ENCODE data around the gene YAP1. TPM values are rescaled to one million over a fixed set of nuclear protein-coding genes. Genes with fewer than 3 reads are reported as not detected.

Gene YAP1
- total and polyA plus RNA-seq, 2 experiments from 2014 or later: 20.6 to 111 TPM

DNA sequence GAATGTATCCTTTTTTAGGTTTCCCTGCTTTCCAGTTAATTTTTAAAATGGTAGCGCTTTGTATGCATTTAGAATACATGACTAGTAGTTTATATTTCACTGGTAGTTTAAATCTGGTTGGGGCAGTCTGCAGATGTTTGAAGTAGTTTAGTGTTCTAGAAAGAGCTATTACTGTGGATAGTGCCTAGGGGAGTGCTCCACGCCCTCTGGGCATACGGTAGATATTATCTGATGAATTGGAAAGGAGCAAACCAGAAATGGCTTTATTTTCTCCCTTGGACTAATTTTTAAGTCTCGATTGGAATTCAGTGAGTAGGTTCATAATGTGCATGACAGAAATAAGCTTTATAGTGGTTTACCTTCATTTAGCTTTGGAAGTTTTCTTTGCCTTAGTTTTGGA is 120.7 kb downstream of the YAP1 start:
- no peak for DNase-seq (ENCODE audit: low spot score)
- Histone ChIP-seq H3K79me2 (peaks cover 19% of the 10 kb centered on the region), H3K27me3 (no peaks in the 10 kb centered on the region), H3K4me1 (ENCODE audit: insufficient read depth) (peaks cover 24% of the 10 kb centered on the region), H3K4me2 (no peak overlapping the region), H3K9me3 (ENCODE audit: low read depth) (no peaks in the 10 kb centered on the region), H3K4me3 (no peak overlapping the region), H4K20me1 (ENCODE audit: insufficient read depth, poor library complexity, severe bottlenecking) (no peaks in the 10 kb centered on the region), H3K36me3 (replicated peaks; ENCODE audit: insufficient read depth, low read depth) (no peaks in the 10 kb centered on the region), H3K27ac (peak overlapping the region; percentile 27), H2AFZ (no peak overlapping the region), H3K9me2 (replicated peaks; ENCODE audit: insufficient read depth) (no peaks in the 10 kb centered on the region)
- WGBS (ENCODE audit: low lambda C conversion rate, missing lambda C conversion rate): 88% methylated on average over 4 of the region's 4 CpGs
- TF ChIP-seq, protein P1, sequence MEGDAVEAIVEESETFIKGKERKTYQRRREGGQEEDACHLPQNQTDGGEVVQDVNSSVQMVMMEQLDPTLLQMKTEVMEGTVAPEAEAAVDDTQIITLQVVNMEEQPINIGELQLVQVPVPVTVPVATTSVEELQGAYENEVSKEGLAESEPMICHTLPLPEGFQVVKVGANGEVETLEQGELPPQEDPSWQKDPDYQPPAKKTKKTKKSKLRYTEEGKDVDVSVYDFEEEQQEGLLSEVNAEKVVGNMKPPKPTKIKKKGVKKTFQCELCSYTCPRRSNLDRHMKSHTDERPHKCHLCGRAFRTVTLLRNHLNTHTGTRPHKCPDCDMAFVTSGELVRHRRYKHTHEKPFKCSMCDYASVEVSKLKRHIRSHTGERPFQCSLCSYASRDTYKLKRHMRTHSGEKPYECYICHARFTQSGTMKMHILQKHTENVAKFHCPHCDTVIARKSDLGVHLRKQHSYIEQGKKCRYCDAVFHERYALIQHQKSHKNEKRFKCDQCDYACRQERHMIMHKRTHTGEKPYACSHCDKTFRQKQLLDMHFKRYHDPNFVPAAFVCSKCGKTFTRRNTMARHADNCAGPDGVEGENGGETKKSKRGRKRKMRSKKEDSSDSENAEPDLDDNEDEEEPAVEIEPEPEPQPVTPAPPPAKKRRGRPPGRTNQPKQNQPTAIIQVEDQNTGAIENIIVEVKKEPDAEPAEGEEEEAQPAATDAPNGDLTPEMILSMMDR (IDR thresholded peaks at IDR 0.05; ENCODE audit: poor library complexity): no peak
- no peak for TF ChIP-seq EZH2 (IDR thresholded peaks at IDR 0.05; ENCODE audit: borderline replicate concordance)
- TF ChIP-seq EZH2phosphoT487 (IDR thresholded peaks at IDR 0.05; ENCODE audit: low read depth, severe bottlenecking, unreplicated experiment): no peak

- Histone ChIP-seq H3K4me1 (ENCODE audit: insufficient read depth) (peaks cover 20% of the 10 kb centered on the region), H3K9me2 (replicated peaks; ENCODE audit: insufficient read depth) (no peaks in the 10 kb centered on the region), H3K4me2 (no peak overlapping the region), H3K27ac (no peak overlapping the region), H4K20me1 (ENCODE audit: insufficient read depth, poor library complexity, severe bottlenecking) (no peaks in the 10 kb centered on the region), H2AFZ (no peak overlapping the region), H3K4me3 (no peak overlapping the region), H3K9me3 (ENCODE audit: low read depth) (no peaks in the 10 kb centered on the region), H3K36me3 (replicated peaks; ENCODE audit: insufficient read depth, low read depth) (no peaks in the 10 kb centered on the region), H3K79me2 (peaks cover 12% of the 10 kb centered on the region), H3K27me3 (no peaks in the 10 kb centered on the region)
- TF ChIP-seq EZH2phosphoT487 (IDR thresholded peaks at IDR 0.05; ENCODE audit: low read depth, severe bottlenecking, unreplicated experiment): no peak
- DNase-seq (ENCODE audit: low spot score): no peak
- 55% methylated on average over 7 of the region's 7 CpGs for WGBS (ENCODE audit: low lambda C conversion rate, missing lambda C conversion rate)
Observed at GRCh38 chr11:102234779-102235439, 124.7 kb downstream of the YAP1 start.

GRCh38 chr11:102237096-102237735 is 127.0 kb downstream of the YAP1 start:
- no peaks in the 10 kb centered on the region for H3K79me2 ChIP-seq
- no peak overlapping the region for H3K4me2 ChIP-seq
- no peak for DNase-seq (ENCODE audit: low spot score)
- H3K36me3 ChIP-seq (replicated peaks; ENCODE audit: insufficient read depth, low read depth): no peaks in the 10 kb centered on the region
- H3K4me1 ChIP-seq (ENCODE audit: insufficient read depth): peaks cover 13% of the 10 kb centered on the region
- H4K20me1 ChIP-seq (ENCODE audit: insufficient read depth, poor library complexity, severe bottlenecking): no peaks in the 10 kb centered on the region
- TF ChIP-seq EZH2 (IDR thresholded peaks at IDR 0.05; ENCODE audit: borderline replicate concordance) (no peak), EZH2phosphoT487 (IDR thresholded peaks at IDR 0.05; ENCODE audit: low read depth, severe bottlenecking, unreplicated experiment) (no peak)
- TF ChIP-seq, protein P1 (IDR thresholded peaks at IDR 0.05; ENCODE audit: poor library complexity): no peak
- no peaks in the 10 kb centered on the region for H3K27me3 ChIP-seq
- H3K9me3 ChIP-seq (ENCODE audit: low read depth): no peaks in the 10 kb centered on the region
- H3K27ac ChIP-seq: no peak overlapping the region
- H2AFZ ChIP-seq: no peak overlapping the region
- H3K4me3 ChIP-seq: no peak overlapping the region
- H3K9me2 ChIP-seq (replicated peaks; ENCODE audit: insufficient read depth): no peaks in the 10 kb centered on the region
- WGBS (ENCODE audit: low lambda C conversion rate, missing lambda C conversion rate): 69% methylated on average over 5 of the region's 5 CpGs

DNA sequence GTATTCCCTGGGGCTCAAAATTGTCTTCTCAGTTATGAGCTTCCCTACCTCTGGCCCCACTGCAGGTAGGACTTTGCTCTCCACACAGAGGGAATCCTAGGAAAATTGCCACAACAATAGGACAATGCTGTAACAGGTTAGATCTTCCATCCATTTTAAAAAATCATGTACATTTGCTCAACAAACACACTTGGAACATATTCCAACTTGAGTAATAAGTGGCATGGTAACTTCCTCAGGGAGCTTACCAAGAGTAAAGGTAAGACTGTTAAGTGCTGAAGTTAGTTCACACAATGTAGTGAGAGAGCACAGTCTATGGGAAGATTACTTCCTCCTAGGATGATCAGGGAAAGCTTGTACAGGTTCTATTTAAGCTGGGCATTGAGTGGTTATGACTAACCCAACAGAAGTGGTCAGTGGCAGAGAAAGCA is 128.2 kb downstream of the YAP1 start:
- no peaks in the 10 kb centered on the region for H3K36me3 ChIP-seq (replicated peaks; ENCODE audit: insufficient read depth, low read depth)
- no peaks in the 10 kb centered on the region for H3K27me3 ChIP-seq
- peak overlapping the region; percentile 27 for H3K4me2 ChIP-seq
- no peaks in the 10 kb centered on the region for H3K9me3 ChIP-seq (ENCODE audit: low read depth)
- no peak overlapping the region for H2AFZ ChIP-seq
- H3K4me1 ChIP-seq (ENCODE audit: insufficient read depth): peaks cover 13% of the 10 kb centered on the region
- H3K79me2 ChIP-seq: no peaks in the 10 kb centered on the region
- peak; percentile 7 for DNase-seq (ENCODE audit: low spot score)
- no peak overlapping the region for H3K4me3 ChIP-seq
- peak overlapping the region; percentile 25 for H3K27ac ChIP-seq
- TF ChIP-seq EZH2 (IDR thresholded peaks at IDR 0.05; ENCODE audit: borderline replicate concordance) (no peak), EZH2phosphoT487 (IDR thresholded peaks at IDR 0.05; ENCODE audit: low read depth, severe bottlenecking, unreplicated experiment) (no peak)
- TF ChIP-seq, protein P1 (IDR thresholded peaks at IDR 0.05; ENCODE audit: poor library complexity): no peak
- no peaks in the 10 kb centered on the region for H4K20me1 ChIP-seq (ENCODE audit: insufficient read depth, poor library complexity, severe bottlenecking)
- H3K9me2 ChIP-seq (replicated peaks; ENCODE audit: insufficient read depth): no peaks in the 10 kb centered on the region
